Left lobe of liver (tissue), 2 donors: ENCODE measurements around the gene UGT3A2. TPM values are rescaled to one million over a fixed set of nuclear protein-coding genes. Genes with fewer than 3 reads are reported as not detected.

Experiments
- ATAC-seq: fragments of 200-7000 bp; cut with Tn5 transposase; one replicate; pipeline ENCODE4 v1.9.1; 2020; ENCODE audit warnings: mild to moderate bottlenecking, moderate library complexity
- DNase-seq: peaks from one replicate; pipeline ENCODE4 v3.0.0-alpha.2; 2020; ENCODE audit warnings: low spot score
- total RNA-seq: library from RNA; stranded (reverse); gene quantifications from one replicate; pipeline ENCODE4 v1.2.1, GENCODE V29; 2021
- donor health status: DM: no; HTN: no; CAD: no; lungs with moderate emphysema.
- donor health status: DM: no; HTN: yes; CAD: no.

Gene UGT3A2
- 0.18 TPM for total RNA-seq

- DNase-seq (no peak), ATAC-seq (peak; percentile 8)
These were observed at the start of gene UGT3A2 for GRCh38 chr5:36066540-36067210. Gene UGT3A2 (minus strand): TSS chr5:36066882. CDS start chr5:36066789, 93 bp downstream.

- no peak for DNase-seq
- ATAC-seq, result no peak
These were observed 44.6 kb upstream of the UGT3A2 start for GRCh38 chr5:36111238-36111637.

- no peak for ATAC-seq
- DNase-seq, result no peak
These were observed 42.2 kb upstream of the UGT3A2 start for GRCh38 chr5:36108758-36109460.

- no peak for ATAC-seq
- DNase-seq, result no peak
These were observed 39.1 kb upstream of the UGT3A2 start for GRCh38 chr5:36105819-36106218.

GRCh38 chr5:36099748-36100147 lies 33.1 kb upstream of the UGT3A2 start:
- ATAC-seq (no peak), DNase-seq (no peak)

GRCh38 chr5:36096486-36096885 lies 29.8 kb upstream of the UGT3A2 start:
- DNase-seq, result no peak
- ATAC-seq, result no peak

- ATAC-seq (peak; percentile 74), DNase-seq (no peak)
These were observed 23.3 kb upstream of the UGT3A2 start for GRCh38 chr5:36089989-36090388.

GRCh38 chr5:36079200-36079781 lies 12.6 kb upstream of the UGT3A2 start:
- DNase-seq, result no peak
- peak; percentile 100 for ATAC-seq

- no peak for ATAC-seq
- DNase-seq, result no peak
These were observed 11.7 kb upstream of the UGT3A2 start for GRCh38 chr5:36078430-36078829.

GRCh38 chr5:36073595-36074216 lies 7.0 kb upstream of the UGT3A2 start:
- peak; percentile 74 for ATAC-seq
- no peak for DNase-seq

- ATAC-seq (peak; percentile 89), DNase-seq (no peak)
These were observed 4.2 kb upstream of the UGT3A2 start for GRCh38 chr5:36070687-36071571.

GRCh38 chr5:36068751-36069281 lies 2.1 kb upstream of the UGT3A2 start:
- ATAC-seq, result no peak
- no peak for DNase-seq

GRCh38 chr5:36066001-36066539 lies 612 bp downstream of the UGT3A2 start:
- ATAC-seq (no peak), DNase-seq (no peak)

GRCh38 chr5:36060420-36060887 lies 6.2 kb downstream of the UGT3A2 start:
- ATAC-seq, result no peak

GRCh38 chr5:36059571-36060419 lies 6.9 kb downstream of the UGT3A2 start:
- ATAC-seq (no peak), DNase-seq (no peak)

More at GRCh38 chr5:36060420-36060887, 6.2 kb downstream of the UGT3A2 start:
- no peak for DNase-seq

- ATAC-seq (no peak), DNase-seq (no peak)
These were observed 7.9 kb downstream of the UGT3A2 start for GRCh38 chr5:36058776-36059175.

- ATAC-seq (no peak), DNase-seq (no peak)
These were observed 9.3 kb downstream of the UGT3A2 start for GRCh38 chr5:36057386-36057785.

- ATAC-seq (no peak), DNase-seq (no peak)
These were observed 10.3 kb downstream of the UGT3A2 start for GRCh38 chr5:36056422-36056821.

GRCh38 chr5:36055984-36056383 lies 10.7 kb downstream of the UGT3A2 start:
- ATAC-seq, result no peak

More at GRCh38 chr5:36055984-36056383, 10.7 kb downstream of the UGT3A2 start:
- DNase-seq, result no peak
